GM20000 (cell line): Measurements from ENCODE around the gene KDM6B.

Experiments
- DNase-seq: peaks from one replicate; pipeline ENCODE4 v3.0.0; 2012; ENCODE audit warnings: low spot score
- TF ChIP-seq, protein P1 (sequence below): IDR thresholded peaks from 2 replicates; pipeline ENCODE4 v1.5.1; 2012; ENCODE audit warnings: mild to moderate bottlenecking, control low read depth; ENCODE audit errors: extremely low read depth, missing control alignments

The KDM6B gene

DNA sequence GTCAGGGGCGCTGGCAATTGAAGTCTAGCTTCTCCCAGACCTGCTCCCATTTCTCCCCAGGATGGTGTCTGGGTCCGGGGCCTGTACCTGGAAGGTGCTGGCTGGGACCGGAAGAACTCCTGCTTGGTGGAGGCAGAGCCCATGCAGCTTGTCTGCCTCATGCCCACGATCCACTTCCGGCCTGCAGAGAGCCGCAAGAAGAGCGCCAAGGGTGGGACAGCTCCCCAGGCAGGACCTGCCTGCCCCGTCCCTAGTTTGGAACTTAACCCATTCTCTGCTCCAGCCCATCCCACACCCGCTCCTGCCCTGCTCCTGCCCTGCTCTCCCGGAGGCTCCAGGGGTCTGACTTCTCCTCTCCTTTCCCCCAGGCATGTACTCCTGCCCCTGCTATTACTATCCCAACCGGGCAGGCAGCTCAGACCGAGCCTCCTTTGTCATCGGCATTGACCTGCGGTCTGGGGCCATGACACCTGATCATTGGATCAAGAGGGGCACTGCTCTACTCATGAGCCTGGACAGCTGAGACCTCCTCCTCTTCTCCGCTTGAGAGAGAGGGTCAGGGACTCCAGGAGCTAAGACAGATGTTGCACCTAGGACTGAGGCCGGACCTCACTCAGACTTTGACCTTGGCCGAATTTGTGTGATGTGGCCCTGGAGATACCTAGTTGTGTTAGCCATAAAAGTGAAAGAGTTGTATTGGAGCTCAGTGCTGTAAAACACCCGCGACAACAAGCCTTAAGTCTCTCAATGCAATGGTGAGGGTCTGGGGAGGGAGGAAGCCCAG, 814 bp upstream of the KDM6B start:
- TF ChIP-seq, protein P1, sequence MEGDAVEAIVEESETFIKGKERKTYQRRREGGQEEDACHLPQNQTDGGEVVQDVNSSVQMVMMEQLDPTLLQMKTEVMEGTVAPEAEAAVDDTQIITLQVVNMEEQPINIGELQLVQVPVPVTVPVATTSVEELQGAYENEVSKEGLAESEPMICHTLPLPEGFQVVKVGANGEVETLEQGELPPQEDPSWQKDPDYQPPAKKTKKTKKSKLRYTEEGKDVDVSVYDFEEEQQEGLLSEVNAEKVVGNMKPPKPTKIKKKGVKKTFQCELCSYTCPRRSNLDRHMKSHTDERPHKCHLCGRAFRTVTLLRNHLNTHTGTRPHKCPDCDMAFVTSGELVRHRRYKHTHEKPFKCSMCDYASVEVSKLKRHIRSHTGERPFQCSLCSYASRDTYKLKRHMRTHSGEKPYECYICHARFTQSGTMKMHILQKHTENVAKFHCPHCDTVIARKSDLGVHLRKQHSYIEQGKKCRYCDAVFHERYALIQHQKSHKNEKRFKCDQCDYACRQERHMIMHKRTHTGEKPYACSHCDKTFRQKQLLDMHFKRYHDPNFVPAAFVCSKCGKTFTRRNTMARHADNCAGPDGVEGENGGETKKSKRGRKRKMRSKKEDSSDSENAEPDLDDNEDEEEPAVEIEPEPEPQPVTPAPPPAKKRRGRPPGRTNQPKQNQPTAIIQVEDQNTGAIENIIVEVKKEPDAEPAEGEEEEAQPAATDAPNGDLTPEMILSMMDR, result no peak
- no peak for DNase-seq

DNA sequence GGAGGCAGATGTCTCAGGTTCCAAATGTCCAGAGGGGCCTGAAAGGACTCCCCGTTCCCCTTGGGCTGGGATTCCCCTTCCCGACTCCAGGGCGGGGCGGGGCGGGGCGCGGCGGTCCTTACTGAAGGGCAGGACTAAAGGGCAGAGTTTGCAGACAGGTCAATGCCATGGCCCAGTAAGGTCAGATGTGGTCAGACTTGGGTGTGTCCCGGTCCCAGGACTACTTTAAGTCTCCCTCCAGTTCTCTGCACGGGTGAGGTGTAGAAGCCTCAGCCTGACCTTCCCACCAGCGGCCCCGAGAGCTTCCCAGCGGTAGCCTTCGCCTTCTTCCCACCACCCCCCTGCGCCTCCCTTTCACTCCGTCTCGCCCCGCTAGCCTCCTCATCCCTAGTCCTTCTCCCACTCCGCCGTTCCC, 532 bp downstream of the KDM6B start:
- TF ChIP-seq, protein P1, result no peak
- peak; percentile 59 for DNase-seq

DNA sequence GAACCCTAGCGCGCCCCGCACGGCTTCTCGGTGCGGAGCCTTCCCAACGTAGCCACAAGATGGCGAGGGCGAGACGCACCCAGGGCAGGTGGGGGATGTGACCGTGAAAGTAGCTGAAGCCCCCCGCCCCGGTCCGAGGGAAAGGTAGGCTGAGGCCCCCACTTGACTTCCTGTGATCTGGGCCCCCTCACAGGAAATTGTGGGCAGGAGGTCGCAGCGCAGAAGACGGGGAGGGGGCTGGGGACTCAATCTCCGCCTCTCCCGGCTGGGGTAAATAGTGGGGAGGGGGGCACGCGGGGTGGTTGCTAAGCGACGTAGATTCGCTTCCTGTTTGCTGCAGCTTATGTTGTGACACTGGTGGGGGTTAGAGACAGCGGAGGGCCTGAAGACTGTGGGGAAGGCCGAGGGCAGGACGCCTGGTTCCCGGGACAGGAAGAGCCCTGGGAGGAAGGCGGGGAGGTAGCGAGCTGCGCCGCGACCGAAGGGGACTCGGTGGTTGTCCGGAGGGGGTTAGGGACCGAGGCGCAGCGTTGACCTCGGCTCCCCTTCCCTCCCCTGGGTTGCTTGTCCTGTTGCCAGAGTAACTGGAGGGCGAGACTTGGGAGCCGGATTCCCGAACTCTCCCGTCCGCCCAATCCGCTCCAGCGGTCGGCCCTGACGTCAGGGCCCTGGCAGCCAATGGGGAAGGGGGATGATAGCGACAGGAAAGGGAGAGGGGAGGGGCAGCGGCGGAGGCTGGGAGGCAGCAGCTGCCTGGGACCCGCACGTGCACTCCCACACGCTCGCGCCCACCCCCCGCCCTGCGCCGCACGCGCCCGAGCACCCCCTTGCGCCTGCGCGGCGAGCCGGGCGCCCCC, 1.2 kb downstream of the KDM6B start:
- TF ChIP-seq, protein P1, result peak; percentile 92

DNA sequence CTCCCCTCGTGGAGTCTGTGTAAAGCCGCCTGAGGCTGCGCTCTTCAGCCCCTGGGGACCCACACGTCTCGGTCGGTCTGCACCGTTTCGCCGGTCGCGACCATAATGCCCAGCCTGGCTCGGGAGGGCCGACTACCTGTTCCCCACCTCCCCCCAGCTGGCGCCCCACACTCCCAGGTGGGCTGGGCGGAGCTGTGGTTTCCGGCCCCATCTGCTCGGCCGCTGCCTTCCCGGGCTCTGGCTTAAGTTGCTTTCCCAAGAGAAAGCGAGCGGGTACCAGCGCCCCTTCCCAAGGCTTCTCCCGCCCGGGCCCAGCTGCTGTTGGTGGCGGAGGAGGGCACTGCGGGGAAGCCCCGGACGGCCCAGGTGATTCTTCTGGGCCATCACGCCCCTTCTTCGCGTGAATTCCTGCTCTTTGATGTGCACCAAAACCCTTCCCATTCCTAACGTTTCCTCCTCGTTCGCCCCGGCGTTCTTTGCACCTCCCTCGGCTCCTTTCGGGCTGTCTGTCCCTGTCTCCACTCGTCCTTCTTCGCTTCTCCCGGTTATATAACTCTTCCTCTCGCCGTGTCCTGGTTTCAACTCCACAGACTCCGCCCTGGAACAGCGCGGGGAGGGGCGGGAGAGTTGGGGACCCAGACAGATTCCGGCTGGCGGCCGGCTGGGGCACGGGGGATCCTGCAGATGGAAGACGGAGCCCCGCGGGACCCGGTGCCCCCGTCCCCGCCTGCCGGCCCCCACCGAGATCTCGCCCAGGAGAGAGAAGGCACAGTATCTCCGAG, 2.0 kb downstream of the KDM6B start:
- TF ChIP-seq, protein P1, result no peak

More for the DNA sequence above, 1.2 kb downstream of the KDM6B start:
- DNase-seq, result peak; percentile 94

DNA sequence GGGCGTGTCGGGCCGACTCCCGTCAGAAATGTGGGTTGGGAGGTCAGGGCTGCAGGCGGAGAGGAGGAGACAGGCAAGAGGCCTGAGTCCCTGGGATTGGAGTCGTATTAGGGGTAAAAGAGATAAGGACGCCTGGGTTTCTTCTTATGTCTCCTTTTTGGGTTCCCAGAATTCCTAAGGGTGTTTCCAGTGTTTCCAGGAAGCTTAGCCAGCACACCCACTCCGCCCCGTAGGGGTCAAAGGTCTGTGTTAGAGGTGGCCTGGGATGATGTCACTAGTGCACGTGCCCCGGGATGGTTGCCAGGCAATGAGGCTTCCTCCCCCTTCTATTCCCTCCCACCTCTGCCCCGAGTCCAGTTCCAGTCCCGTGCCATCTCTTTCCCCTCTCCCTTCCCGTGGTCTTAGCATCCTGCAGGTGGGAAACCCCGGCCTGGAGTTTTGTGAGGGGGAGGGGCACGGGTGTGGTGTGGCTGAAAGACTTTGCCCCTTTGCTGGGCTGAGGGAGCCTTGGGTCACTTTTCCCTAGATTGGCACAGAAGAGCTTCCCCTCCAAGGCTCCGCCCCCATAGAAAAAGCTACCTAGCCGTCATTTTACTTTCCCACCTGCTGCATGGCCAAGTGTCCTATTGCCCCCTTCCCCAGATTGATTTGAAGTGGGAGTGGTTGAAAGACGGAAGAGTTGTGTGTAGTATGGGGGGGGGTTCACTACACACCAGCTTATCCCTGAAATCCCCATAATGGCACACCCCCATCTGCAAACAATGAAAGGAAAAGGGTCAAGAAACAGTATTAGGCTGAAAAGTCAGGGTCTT, 2.8 kb downstream of the KDM6B start:
- TF ChIP-seq, protein P1, result no peak
- DNase-seq, result peak; percentile 54

More for the DNA sequence above, 2.0 kb downstream of the KDM6B start:
- peak; percentile 52 for DNase-seq

DNA sequence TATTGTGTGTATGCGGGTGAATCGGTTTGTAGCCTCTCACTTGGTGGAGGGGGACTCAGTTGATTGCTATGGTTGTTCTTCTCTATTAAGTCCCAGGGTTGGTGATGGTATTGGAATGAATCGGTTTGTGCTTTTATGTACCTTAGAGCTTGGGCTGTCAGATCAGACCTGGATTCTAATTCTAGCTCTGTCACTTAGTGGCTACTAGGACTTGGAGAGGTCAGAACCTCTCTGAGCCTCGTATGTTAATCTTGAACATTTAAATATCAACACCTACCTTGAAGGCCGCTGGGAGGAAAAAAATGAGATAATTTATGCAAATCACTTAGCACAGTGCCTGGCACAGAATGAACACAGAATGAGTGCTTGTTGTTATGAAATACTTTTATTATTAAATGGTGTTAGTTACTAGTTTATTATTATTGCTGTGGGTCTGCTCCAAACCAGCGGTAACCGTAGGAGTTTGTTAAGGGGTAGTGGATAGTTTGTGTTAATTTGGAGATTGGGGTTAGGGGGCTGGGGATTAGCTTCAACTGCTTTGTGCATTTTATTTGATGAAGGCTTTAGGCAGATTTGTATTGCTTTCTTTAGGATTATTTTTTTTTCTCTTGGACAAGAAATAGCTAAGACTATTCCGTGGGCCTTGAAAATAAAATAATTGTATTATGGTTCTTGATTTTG, 3.5 kb downstream of the KDM6B start:
- no peak for DNase-seq

More for the DNA sequence above, 3.5 kb downstream of the KDM6B start:
- TF ChIP-seq, protein P1, result no peak
